Sigmoid colon (tissue), 3 donors: ENCODE results near the gene CEP112.

Experiments used
- CTCF ChIP-seq, 4 experiments: fragments of 450-650 bp in 3 of 4; fragments of 200-600 bp in 1 of 4; IDR thresholded peaks; one replicate each; pipeline ENCODE4 v1.5.1; 2016 to 2019; ENCODE audit warnings: antibody characterized with exemption in 4 of 4, mild to moderate bottlenecking in 3 of 4, moderate library complexity in 2 of 4
- POLR2A ChIP-seq, 2 donors: fragments of 450-650 bp; IDR thresholded peaks; one replicate each; pipeline ENCODE4 v1.6.1; 2016; ENCODE audit warnings: antibody characterized with exemption in 2 of 2, mild to moderate bottlenecking in 2 of 2, moderate library complexity in 2 of 2

DNA sequence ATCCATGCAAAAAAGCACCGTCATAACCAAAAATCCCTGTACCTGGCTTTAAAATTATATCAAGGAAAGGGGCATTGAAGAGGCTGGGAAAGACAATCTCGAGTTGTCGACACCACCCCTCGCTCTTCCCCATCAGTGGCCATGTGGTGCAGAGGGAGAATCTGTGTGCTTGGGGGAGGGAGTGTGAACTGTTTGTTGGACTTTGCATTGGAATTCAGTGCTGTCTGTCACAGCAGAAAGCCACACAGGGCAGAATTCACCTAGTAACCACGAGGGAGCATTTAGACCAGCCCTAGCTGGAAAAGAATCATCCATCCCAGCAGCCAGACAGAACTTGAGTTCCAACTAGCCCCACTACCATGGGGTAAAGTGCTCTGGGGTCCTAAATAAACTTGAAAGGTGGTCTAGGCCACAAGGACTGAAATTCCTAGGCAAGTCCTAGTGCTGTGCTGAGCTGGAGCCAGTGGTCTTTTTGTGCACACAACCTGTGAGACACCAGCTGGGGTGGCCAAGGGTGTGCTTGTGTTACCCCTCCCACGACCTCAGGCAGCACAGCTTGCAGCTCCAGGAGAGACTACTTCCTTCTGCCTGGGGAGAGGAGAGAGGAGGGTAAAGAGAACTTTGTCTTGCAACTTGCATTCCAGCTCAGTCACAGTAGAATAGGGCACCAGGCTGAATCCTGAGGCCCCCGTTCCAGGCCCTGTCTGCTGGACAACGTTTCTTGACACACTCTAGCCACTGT, 11.5 kb upstream of the CEP112 start:
- TF ChIP-seq CTCF (IDR thresholded peaks at IDR 0.05) = no peak
- no peak for TF ChIP-seq POLR2A (IDR thresholded peaks at IDR 0.05)
